ENCODE data around the gene MVB12B.

Gene MVB12B

GRCh38 chr9:126341902-126342301 lies 15.3 kb downstream of the MVB12B start:
- Histone ChIP-seq H3K9ac (ENCODE audit: insufficient read length, low read depth) (no peak overlapping the region), H3K36me3 (ENCODE audit: insufficient read depth, insufficient read length, low read length) (peaks cover 25% of the 10 kb centered on the region), H3K4me3 (ENCODE audit: insufficient read length, low read depth) (no peak overlapping the region), H3K27me3 (ENCODE audit: insufficient read depth, insufficient read length) (no peaks in the 10 kb centered on the region), H3K9me3 (ENCODE audit: insufficient read depth, low read length) (no peaks in the 10 kb centered on the region), H3K4me1 (ENCODE audit: insufficient read depth, insufficient read length) (peaks cover 10% of the 10 kb centered on the region)
- DNase-seq (ENCODE audit: low read depth, low spot score) = no peak
- TF ChIP-seq SUZ12 (IDR thresholded peaks at IDR 0.05; ENCODE audit: extremely low read depth, insufficient read depth, insufficient read length) = no peak
- TF ChIP-seq ZNF274 (IDR thresholded peaks at IDR 0.05; ENCODE audit: low read depth, low read length) = no peak
- TF ChIP-seq YY1 (IDR thresholded peaks at IDR 0.05; ENCODE audit: insufficient read depth, insufficient read length) = no peak

- TF ChIP-seq SUZ12 (IDR thresholded peaks at IDR 0.05; ENCODE audit: extremely low read depth, insufficient read depth, insufficient read length) = no peak
- no peak for TF ChIP-seq YY1 (IDR thresholded peaks at IDR 0.05; ENCODE audit: insufficient read depth, insufficient read length)
- TF ChIP-seq ZNF274 (IDR thresholded peaks at IDR 0.05; ENCODE audit: low read depth, low read length) = no peak
- Histone ChIP-seq H3K4me3 (ENCODE audit: insufficient read length, low read depth) (no peak overlapping the region), H3K36me3 (ENCODE audit: insufficient read depth, insufficient read length, low read length) (peaks cover 25% of the 10 kb centered on the region), H3K9me3 (ENCODE audit: insufficient read depth, low read length) (no peaks in the 10 kb centered on the region), H3K27me3 (ENCODE audit: insufficient read depth, insufficient read length) (no peaks in the 10 kb centered on the region), H3K9ac (ENCODE audit: insufficient read length, low read depth) (no peak overlapping the region), H3K4me1 (ENCODE audit: insufficient read depth, insufficient read length) (peaks cover 14% of the 10 kb centered on the region)
- DNase-seq (ENCODE audit: low read depth, low spot score) = no peak
These were observed 16.0 kb downstream of the MVB12B start for GRCh38 chr9:126342621-126343031.

- Histone ChIP-seq H3K9ac (ENCODE audit: insufficient read length, low read depth) (no peak overlapping the region), H3K9me3 (ENCODE audit: insufficient read depth, low read length) (no peaks in the 10 kb centered on the region), H3K27me3 (ENCODE audit: insufficient read depth, insufficient read length) (no peaks in the 10 kb centered on the region), H3K4me1 (ENCODE audit: insufficient read depth, insufficient read length) (peaks cover 16% of the 10 kb centered on the region), H3K4me3 (ENCODE audit: insufficient read length, low read depth) (no peak overlapping the region), H3K36me3 (ENCODE audit: insufficient read depth, insufficient read length, low read length) (peaks cover 25% of the 10 kb centered on the region)
- no peak for DNase-seq (ENCODE audit: low read depth, low spot score)
- TF ChIP-seq ZNF274 (IDR thresholded peaks at IDR 0.05; ENCODE audit: low read depth, low read length) = no peak
- TF ChIP-seq SUZ12 (IDR thresholded peaks at IDR 0.05; ENCODE audit: extremely low read depth, insufficient read depth, insufficient read length) = no peak
- no peak for TF ChIP-seq YY1 (IDR thresholded peaks at IDR 0.05; ENCODE audit: insufficient read depth, insufficient read length)
These were observed 16.7 kb downstream of the MVB12B start for GRCh38 chr9:126343271-126343700.

GRCh38 chr9:126346031-126346430 lies 19.4 kb downstream of the MVB12B start:
- Histone ChIP-seq H3K9ac (ENCODE audit: insufficient read length, low read depth) (no peak overlapping the region), H3K27me3 (ENCODE audit: insufficient read depth, insufficient read length) (no peaks in the 10 kb centered on the region), H3K9me3 (ENCODE audit: insufficient read depth, low read length) (peaks cover 9% of the 10 kb centered on the region), H3K4me3 (ENCODE audit: insufficient read length, low read depth) (no peak overlapping the region), H3K4me1 (ENCODE audit: insufficient read depth, insufficient read length) (peaks cover 14% of the 10 kb centered on the region), H3K36me3 (ENCODE audit: insufficient read depth, insufficient read length, low read length) (peaks cover 20% of the 10 kb centered on the region)
- no peak for TF ChIP-seq SUZ12 (IDR thresholded peaks at IDR 0.05; ENCODE audit: extremely low read depth, insufficient read depth, insufficient read length)
- TF ChIP-seq ZNF274 (IDR thresholded peaks at IDR 0.05; ENCODE audit: low read depth, low read length) = no peak
- no peak for TF ChIP-seq YY1 (IDR thresholded peaks at IDR 0.05; ENCODE audit: insufficient read depth, insufficient read length)
- DNase-seq (ENCODE audit: low read depth, low spot score) = no peak

- Histone ChIP-seq H3K4me3 (ENCODE audit: insufficient read length, low read depth) (no peak overlapping the region), H3K9me3 (ENCODE audit: insufficient read depth, low read length) (peaks cover 15% of the 10 kb centered on the region), H3K36me3 (ENCODE audit: insufficient read depth, insufficient read length, low read length) (peaks cover 20% of the 10 kb centered on the region), H3K27me3 (ENCODE audit: insufficient read depth, insufficient read length) (no peaks in the 10 kb centered on the region), H3K9ac (ENCODE audit: insufficient read length, low read depth) (no peak overlapping the region), H3K4me1 (ENCODE audit: insufficient read depth, insufficient read length) (peaks cover 13% of the 10 kb centered on the region)
- no peak for TF ChIP-seq ZNF274 (IDR thresholded peaks at IDR 0.05; ENCODE audit: low read depth, low read length)
- no peak for TF ChIP-seq SUZ12 (IDR thresholded peaks at IDR 0.05; ENCODE audit: extremely low read depth, insufficient read depth, insufficient read length)
- no peak for DNase-seq (ENCODE audit: low read depth, low spot score)
These were observed 20.5 kb downstream of the MVB12B start for GRCh38 chr9:126347093-126347492.

- peaks cover 15% of the 10 kb centered on the region for H3K36me3 ChIP-seq (ENCODE audit: insufficient read depth, insufficient read length, low read length)
These were observed 21.5 kb downstream of the MVB12B start for GRCh38 chr9:126347911-126348760.

GRCh38 chr9:126348911-126349550 lies 22.4 kb downstream of the MVB12B start:
- peaks cover 15% of the 10 kb centered on the region for H3K36me3 ChIP-seq (ENCODE audit: insufficient read depth, insufficient read length, low read length)
- DNase-seq (ENCODE audit: low read depth, low spot score) = no peak

More at GRCh38 chr9:126347911-126348760, 21.5 kb downstream of the MVB12B start:
- no peak overlapping the region for H3K4me3 ChIP-seq (ENCODE audit: insufficient read length, low read depth)
- TF ChIP-seq YY1 (IDR thresholded peaks at IDR 0.05; ENCODE audit: insufficient read depth, insufficient read length) = no peak
- H3K4me1 ChIP-seq (ENCODE audit: insufficient read depth, insufficient read length) = peaks cover 10% of the 10 kb centered on the region
- no peak overlapping the region for H3K9ac ChIP-seq (ENCODE audit: insufficient read length, low read depth)
- no peaks in the 10 kb centered on the region for H3K27me3 ChIP-seq (ENCODE audit: insufficient read depth, insufficient read length)
- peaks cover 15% of the 10 kb centered on the region for H3K9me3 ChIP-seq (ENCODE audit: insufficient read depth, low read length)
- DNase-seq (ENCODE audit: low read depth, low spot score) = peak; percentile 48

More at GRCh38 chr9:126348911-126349550, 22.4 kb downstream of the MVB12B start:
- Histone ChIP-seq H3K27me3 (ENCODE audit: insufficient read depth, insufficient read length) (no peaks in the 10 kb centered on the region), H3K9me3 (ENCODE audit: insufficient read depth, low read length) (peaks cover 15% of the 10 kb centered on the region), H3K4me3 (ENCODE audit: insufficient read length, low read depth) (no peak overlapping the region), H3K4me1 (ENCODE audit: insufficient read depth, insufficient read length) (peaks cover 10% of the 10 kb centered on the region), H3K9ac (ENCODE audit: insufficient read length, low read depth) (no peak overlapping the region)
- TF ChIP-seq ZNF274 (IDR thresholded peaks at IDR 0.05; ENCODE audit: low read depth, low read length) (no peak), SUZ12 (IDR thresholded peaks at IDR 0.05; ENCODE audit: extremely low read depth, insufficient read depth, insufficient read length) (no peak), YY1 (IDR thresholded peaks at IDR 0.05; ENCODE audit: insufficient read depth, insufficient read length) (no peak)
